IPS-20b (cell line): Measurements from ENCODE around the gene ALPG.
"Not testable (repeated sequence)": the region's sequence is repeated elsewhere in the genome, so short reads cannot be mapped to it uniquely, and the experiment has no call there.

ENCODE experiments used
- H3K27ac ChIP-seq: one replicate; pipeline ENCODE4 v1.5.1; 2013; ENCODE audit warnings: low read length
- H3K27me3 ChIP-seq: 2 replicates; pipeline ENCODE4 v1.6.1; 2013; ENCODE audit warnings: mild to moderate bottlenecking, low read length, inconsistent platforms; ENCODE audit not compliant: insufficient read depth
- H3K36me3 ChIP-seq: 2 replicates; pipeline ENCODE4 v1.6.1; 2013; ENCODE audit warnings: low read depth, mild to moderate bottlenecking, inconsistent platforms, low read length, moderate library complexity; ENCODE audit not compliant: insufficient read depth
- H3K4me1 ChIP-seq: 2 replicates; pipeline ENCODE4 v1.6.1; 2013; ENCODE audit warnings: mild to moderate bottlenecking, control low read depth, inconsistent platforms, low read length, moderate library complexity; ENCODE audit not compliant: insufficient read depth
- H3K4me3 ChIP-seq: 2 replicates; pipeline ENCODE4 v1.5.1; 2013; ENCODE audit warnings: mild to moderate bottlenecking, low read length, inconsistent platforms
- H3K9ac ChIP-seq: 2 replicates; pipeline ENCODE4 v1.6.1; 2013; ENCODE audit warnings: low read depth, mild to moderate bottlenecking, inconsistent platforms, low read length, moderate library complexity
- H3K9me3 ChIP-seq: 2 replicates; pipeline ENCODE4 v1.6.1; 2013; ENCODE audit warnings: mild to moderate bottlenecking, low read depth, low read length, inconsistent platforms; ENCODE audit not compliant: insufficient read depth

ALPG gene

GRCh38 chr2:232408269-232408668 is 1.6 kb downstream of the ALPG start:
- H3K9me3 ChIP-seq, H3K27ac ChIP-seq, H3K9ac ChIP-seq, H3K4me1 ChIP-seq, H3K4me3 ChIP-seq, H3K27me3 ChIP-seq: not testable (repeated sequence)
- peaks cover 13% of the 10 kb centered on the region for H3K36me3 ChIP-seq

- not testable (repeated sequence) for H3K4me1 ChIP-seq, H3K9me3 ChIP-seq, H3K4me3 ChIP-seq, H3K27me3 ChIP-seq, H3K9ac ChIP-seq, H3K27ac ChIP-seq
- H3K36me3 ChIP-seq, result peaks cover 14% of the 10 kb centered on the region
These were observed 3.0 kb downstream of the ALPG start for GRCh38 chr2:232409617-232410016.

GRCh38 chr2:232410238-232410900 is 3.7 kb downstream of the ALPG start:
- Histone ChIP-seq H3K27me3 (no peaks in the 10 kb centered on the region), H3K9ac (no peak overlapping the region), H3K36me3 (peaks cover 16% of the 10 kb centered on the region), H3K27ac (no peak overlapping the region), H3K4me3 (no peak overlapping the region), H3K9me3 (no peaks in the 10 kb centered on the region), H3K4me1 (no peaks in the 10 kb centered on the region)

- Histone ChIP-seq H3K9me3 (no peaks in the 10 kb centered on the region), H3K36me3 (peaks cover 33% of the 10 kb centered on the region), H3K27me3 (peaks cover 6% of the 10 kb centered on the region)
These were observed 5.4 kb downstream of the ALPG start for GRCh38 chr2:232411901-232412629.

GRCh38 chr2:232412986-232413385 is 6.3 kb downstream of the ALPG start:
- H3K4me3 ChIP-seq, result no peak overlapping the region
- H3K4me1 ChIP-seq, result peaks cover under 1% of the 10 kb centered on the region; the same call in 1 of the 2 replicates
- H3K9me3 ChIP-seq, result no peaks in the 10 kb centered on the region
- peaks cover 42% of the 10 kb centered on the region for H3K36me3 ChIP-seq
- H3K9ac ChIP-seq, result no peak overlapping the region
- H3K27ac ChIP-seq, result no peak overlapping the region
- peaks cover 15% of the 10 kb centered on the region for H3K27me3 ChIP-seq

More at GRCh38 chr2:232411901-232412629, 5.4 kb downstream of the ALPG start:
- no peaks in the 10 kb centered on the region for H3K4me1 ChIP-seq
- H3K4me3 ChIP-seq, result no peak overlapping the region
- H3K9ac ChIP-seq, result no peak overlapping the region
- no peak overlapping the region for H3K27ac ChIP-seq

GRCh38 chr2:232415138-232415690 is 8.6 kb downstream of the ALPG start:
- Histone ChIP-seq H3K9me3 (no peaks in the 10 kb centered on the region), H3K27me3 (peaks cover 38% of the 10 kb centered on the region), H3K36me3 (peaks cover 54% of the 10 kb centered on the region), H3K4me3 (no peak overlapping the region), H3K9ac (no peak overlapping the region), H3K27ac (no peak overlapping the region), H3K4me1 (peaks cover 6% of the 10 kb centered on the region; the same call in 1 of the 2 replicates)

- Histone ChIP-seq H3K9me3 (no peaks in the 10 kb centered on the region), H3K27ac (no peak overlapping the region), H3K9ac (no peak overlapping the region), H3K4me3 (no peak overlapping the region), H3K27me3 (peaks cover 45% of the 10 kb centered on the region), H3K36me3 (peaks cover 54% of the 10 kb centered on the region), H3K4me1 (peaks cover 6% of the 10 kb centered on the region; the same call in 1 of the 2 replicates)
These were observed 9.3 kb downstream of the ALPG start for GRCh38 chr2:232415736-232416520.

- H3K9me3 ChIP-seq, result no peaks in the 10 kb centered on the region
- no peak overlapping the region for H3K9ac ChIP-seq
- peaks cover 54% of the 10 kb centered on the region for H3K36me3 ChIP-seq
- peaks cover 54% of the 10 kb centered on the region for H3K27me3 ChIP-seq
- H3K4me1 ChIP-seq, result peaks cover 6% of the 10 kb centered on the region; the same call in 1 of the 2 replicates
- H3K4me3 ChIP-seq, result no peak overlapping the region
- H3K27ac ChIP-seq, result no peak overlapping the region
These were observed 10.2 kb downstream of the ALPG start for GRCh38 chr2:232416521-232417470.

GRCh38 chr2:232417489-232417888 is 10.8 kb downstream of the ALPG start:
- Histone ChIP-seq H3K9ac (no peak overlapping the region), H3K4me3 (no peak overlapping the region), H3K36me3 (peaks cover 49% of the 10 kb centered on the region), H3K27ac (no peak overlapping the region), H3K27me3 (peaks cover 60% of the 10 kb centered on the region), H3K9me3 (peaks cover 6% of the 10 kb centered on the region; the same call in 1 of the 2 replicates), H3K4me1 (peaks cover 10% of the 10 kb centered on the region; the same call in 1 of the 2 replicates)

- Histone ChIP-seq H3K36me3 (peaks cover 44% of the 10 kb centered on the region), H3K4me3 (peak overlapping the region; percentile 89), H3K9ac (peak overlapping the region; percentile 92), H3K27ac (no peak overlapping the region), H3K9me3 (peaks cover 8% of the 10 kb centered on the region; the same call in 1 of the 2 replicates), H3K4me1 (peaks cover 14% of the 10 kb centered on the region; the same call in 1 of the 2 replicates), H3K27me3 (peaks cover 63% of the 10 kb centered on the region)
These were observed 11.4 kb downstream of the ALPG start for GRCh38 chr2:232418056-232418455.
